GM18505 (cell line): Measurements from ENCODE around the gene ZFR2.

ENCODE experiments used
- ATAC-seq: cut with Tn5 transposase; IDR thresholded peaks from one replicate; pipeline ENCODE4 v1.9.1; 2021; ENCODE audit not compliant: unreplicated experiment
- POLR2A ChIP-seq: IDR thresholded peaks from 4 replicates; pipeline ENCODE4 v1.6.1; 2011; ENCODE audit warnings: borderline replicate concordance; ENCODE audit not compliant: insufficient read depth, insufficient read length; ENCODE audit errors: extremely low read depth

Gene ZFR2

DNA sequence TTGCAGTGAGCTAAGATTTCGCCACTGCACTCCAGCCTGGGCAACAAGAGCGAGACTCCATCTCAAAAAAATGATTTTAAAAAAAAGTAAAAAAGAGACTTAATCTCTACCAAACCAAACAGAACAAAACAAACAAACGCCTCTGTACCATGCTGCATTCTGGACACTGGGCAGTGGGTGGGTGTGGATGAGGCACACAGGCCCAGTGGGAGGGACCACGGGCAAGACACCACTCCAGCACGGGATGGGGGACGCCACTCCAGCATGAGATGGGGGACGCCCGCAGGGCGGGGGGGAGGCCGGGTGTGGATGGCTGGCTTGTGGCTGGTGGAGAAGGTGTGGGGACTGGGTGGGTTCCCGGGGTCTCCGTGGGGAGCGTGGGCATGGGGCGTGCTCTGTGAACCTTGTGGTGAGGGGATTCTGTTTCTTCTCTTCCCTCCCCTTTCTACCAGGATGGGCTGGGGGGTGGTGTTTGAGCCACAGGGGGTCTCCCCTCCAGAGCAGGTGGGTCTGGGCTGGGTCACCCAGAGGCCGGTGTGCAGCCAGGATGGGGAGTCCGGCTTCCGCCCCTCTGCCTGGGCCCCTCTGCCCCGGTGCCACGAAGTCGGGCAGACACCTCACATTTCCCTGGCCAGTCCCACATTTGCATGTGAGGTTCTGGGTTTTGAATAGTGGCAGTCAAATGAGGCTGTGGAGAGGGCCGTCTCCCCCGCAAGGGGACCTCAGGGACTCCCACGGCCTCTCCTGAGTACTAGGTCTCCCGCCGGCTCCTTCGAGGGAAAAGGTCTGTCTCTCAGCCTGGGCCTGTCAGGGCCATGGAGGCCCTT lies 58.7 kb downstream of the ZFR2 start:
- TF ChIP-seq POLR2A, result peak; percentile 30
- ATAC-seq, result no peak

DNA sequence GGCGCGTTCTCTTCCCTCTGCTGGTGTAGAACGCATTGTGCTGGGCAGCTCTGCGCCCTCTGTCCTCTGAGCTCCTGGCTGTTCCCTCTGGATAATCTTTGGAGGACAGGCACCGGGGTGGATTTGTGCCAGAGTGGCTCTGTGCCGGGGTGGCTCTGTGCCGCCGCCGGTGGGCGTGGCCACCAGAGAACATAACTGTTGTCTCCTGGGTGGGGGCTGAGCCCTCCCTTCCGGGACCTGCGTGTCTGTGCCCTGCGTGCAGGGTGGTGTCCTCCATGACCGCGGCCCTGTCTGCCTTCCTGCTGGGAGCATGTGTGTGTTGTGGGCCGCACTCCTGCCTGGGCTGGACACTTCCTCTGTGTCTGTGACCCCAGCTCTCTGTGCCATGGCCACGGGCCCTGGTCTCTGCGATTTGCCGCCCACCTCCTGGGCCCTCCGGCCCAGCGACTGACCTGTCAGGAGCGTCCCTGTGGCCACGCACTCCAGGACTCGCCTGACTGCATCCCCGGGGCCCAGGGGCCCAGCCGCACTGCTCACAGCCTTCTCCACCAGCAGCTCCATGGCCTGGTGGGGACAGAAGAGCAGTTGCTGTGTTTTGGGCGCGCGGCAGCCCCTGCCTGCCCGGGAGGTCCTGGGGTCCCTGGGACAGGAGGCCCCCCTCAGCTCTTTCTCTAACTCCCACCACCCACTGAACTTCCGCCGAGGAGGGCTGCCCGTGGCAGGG lies 60.3 kb downstream of the ZFR2 start:
- ATAC-seq, result no peak
- TF ChIP-seq POLR2A, result no peak

DNA sequence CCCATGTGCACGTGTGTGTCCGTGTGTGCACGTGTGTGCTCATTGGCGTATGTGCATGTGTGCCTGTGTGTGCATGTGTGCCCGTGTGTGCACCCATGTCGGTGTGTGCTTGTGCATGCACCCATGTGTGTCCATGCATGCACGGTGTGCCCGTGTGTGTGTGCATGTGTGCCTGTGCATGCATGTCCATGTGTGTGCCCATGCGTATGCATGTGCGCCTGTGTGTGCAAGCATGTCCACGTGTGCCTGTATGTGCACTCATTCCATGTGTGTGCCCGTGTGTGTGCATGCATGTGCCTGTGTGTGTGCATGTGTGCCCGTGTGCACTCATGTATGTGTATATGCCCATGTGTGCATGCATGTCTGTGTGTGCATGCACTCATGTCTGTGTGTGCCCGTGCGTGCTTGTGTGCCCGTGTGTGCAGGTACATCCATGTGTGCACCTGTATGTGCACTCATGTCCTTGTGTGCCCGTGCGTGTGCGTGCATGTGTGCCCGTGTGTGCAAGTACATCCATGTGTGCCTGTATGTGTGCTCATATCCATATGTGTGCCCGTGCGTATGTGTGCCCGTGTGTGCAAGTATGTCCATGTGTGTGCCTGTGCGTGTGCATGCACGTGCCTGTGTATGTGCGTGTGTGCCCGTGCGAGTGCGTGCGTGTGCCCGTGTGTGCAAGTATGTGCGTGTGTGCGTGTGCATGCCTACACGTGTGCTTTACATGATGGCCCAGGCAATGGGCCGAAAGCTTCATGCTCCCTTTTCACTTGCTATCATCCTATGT lies 61.1 kb downstream of the ZFR2 start:
- no peak for ATAC-seq
- TF ChIP-seq POLR2A, result no peak

DNA sequence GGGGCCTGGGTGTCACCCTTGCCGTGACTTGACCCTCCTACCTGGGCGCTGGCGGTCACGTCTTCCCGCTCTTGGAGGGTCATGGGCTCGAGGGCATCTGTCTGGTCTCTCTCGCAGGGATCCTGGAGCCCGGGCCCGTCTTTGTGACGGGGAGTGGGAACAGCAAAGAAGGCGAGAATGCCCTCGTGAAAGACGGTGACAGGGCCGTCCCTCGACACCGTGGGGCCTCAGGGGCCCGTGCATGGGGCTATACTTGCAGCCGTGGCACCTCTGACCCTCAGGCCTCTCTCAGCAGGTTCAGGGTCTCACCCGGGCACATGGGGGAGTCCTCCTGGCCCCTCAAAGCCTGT lies 61.7 kb downstream of the ZFR2 start:
- no peak for ATAC-seq
- TF ChIP-seq POLR2A, result no peak

DNA sequence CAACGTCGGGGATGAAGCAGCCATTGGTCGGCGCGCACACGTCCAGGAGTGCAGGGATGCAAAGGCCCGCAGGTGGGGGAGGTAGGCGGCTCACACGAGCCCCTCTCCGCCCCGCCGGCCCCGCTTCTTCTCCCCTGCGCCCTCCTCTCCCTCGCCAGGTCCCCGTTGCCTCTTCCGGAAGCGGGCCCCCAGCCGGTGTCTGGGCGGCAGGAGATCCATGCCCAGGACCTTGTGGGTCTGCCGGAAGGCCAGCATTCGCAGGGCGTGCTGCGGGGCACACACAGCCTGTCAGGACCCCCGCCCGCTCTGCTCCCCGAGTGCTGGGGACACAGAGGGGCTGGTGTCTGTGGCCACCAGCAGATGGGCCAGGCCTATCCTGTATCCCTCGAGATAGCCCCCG lies 63.0 kb downstream of the ZFR2 start:
- TF ChIP-seq POLR2A, result no peak
- no peak for ATAC-seq

DNA sequence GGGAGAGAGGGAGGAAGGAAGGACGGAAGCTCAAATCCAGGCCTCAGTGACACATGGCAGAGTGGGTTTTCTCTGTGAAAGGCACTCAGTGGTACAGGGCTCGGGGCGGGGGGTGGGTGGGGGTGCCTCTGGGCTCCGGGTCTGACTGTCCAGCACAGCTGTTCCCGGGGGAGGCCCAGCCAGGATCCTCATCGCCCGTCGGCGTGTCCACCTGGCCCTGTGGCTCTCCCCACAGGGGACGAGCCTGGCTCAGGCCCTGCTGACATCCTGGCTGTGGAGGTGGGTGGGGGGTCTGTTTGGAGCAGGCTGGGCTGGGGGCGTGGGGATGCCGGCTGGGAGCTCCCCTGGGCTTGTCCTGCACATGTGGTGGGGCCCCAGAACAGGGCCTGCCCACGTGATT lies 64.4 kb downstream of the ZFR2 start:
- TF ChIP-seq POLR2A, result no peak

DNA sequence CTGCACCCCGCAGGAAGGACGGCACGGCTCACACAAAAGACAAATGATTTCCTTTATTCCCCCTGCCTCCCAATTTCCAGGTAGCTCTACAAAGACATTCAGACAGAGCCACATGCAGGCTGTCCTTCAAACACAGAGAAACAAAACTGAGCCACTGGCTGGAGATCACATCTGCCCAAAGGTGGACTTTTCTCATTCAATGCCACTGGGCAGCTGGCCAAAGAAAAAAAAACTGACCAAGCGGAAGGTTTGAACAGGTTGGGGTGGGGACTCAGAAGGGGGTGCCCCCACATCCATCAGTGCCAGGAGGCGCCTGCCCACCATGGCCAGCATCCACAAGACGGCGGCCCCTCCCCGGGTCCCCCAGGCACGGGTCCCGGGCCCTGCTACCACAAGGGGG lies 64.9 kb downstream of the ZFR2 start:
- TF ChIP-seq POLR2A, result no peak

More for the DNA sequence above, 64.4 kb downstream of the ZFR2 start:
- ATAC-seq, result no peak

DNA sequence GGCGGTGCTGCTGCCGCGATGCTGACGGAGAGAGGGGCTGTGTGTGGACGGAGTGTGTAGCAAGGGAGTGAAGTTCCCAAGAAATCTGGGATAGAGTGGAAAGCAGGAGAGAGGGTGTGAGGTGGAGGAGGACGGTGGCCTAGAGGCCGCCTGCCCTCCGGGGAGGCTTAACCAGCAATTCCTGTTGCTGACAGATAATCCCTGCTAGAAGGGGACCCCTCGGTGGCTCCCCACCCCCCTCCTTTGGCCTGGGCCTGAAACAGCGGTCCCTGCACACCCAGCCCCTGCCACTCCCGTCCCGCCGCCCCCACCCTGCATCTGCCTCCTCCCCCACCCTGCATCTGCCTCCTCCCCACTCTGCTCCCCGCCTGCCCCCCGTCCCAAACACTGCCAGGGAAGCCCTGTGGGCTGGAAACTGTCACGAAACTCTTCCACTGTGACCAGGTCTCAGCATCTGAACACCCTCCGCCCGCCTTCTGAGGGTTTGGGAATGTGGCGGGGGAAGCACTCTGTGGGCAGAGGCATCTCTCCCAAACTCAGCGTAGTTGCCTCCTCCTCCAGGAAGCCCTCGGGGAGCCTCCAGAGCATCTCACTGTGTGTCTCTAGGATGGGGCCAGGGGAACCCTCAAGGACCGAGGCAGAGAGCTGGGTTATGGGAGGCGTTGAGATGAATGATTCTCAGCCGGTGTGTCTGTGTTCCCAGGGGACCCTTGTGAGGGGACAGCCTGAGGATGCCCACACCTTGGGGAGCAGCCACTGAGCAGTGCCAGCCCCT lies 65.5 kb downstream of the ZFR2 start:
- no peak for TF ChIP-seq POLR2A
- ATAC-seq, result no peak

More for the DNA sequence above, 64.9 kb downstream of the ZFR2 start:
- no peak for ATAC-seq

DNA sequence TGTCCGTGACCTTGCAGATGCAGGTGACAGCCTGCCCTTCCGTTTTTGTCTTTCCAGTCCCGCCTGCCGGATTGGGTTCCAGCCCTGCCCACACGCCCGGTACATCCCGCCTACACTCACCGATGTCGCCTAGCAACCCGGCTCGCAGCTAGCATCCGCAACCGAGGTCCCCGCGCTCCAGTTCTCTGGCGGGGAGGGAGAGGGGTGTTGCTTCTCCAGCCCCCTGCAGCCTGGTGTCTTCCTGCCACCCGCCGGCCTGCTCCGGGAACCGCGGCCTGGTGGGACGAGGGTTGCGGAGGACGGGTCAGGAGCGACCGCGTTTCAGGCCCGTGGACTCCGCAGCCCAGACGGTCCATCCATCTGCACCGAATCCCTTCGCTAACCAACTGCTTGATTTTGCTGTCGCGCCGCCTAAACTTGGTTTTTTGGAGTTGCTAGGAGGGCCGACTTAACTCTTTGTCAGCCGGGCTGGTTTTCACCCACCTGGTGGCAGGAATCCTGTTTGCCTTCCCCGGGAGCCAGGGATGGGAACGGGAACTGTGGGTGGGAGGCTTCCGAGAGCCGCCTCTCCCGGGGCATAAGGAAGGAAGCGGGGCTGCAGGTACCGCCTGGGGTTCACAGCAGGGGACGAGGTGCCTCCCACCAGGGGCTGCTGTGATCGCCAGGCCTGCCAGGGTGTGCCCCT lies 67.3 kb downstream of the ZFR2 start:
- no peak for ATAC-seq
- no peak for TF ChIP-seq POLR2A

DNA sequence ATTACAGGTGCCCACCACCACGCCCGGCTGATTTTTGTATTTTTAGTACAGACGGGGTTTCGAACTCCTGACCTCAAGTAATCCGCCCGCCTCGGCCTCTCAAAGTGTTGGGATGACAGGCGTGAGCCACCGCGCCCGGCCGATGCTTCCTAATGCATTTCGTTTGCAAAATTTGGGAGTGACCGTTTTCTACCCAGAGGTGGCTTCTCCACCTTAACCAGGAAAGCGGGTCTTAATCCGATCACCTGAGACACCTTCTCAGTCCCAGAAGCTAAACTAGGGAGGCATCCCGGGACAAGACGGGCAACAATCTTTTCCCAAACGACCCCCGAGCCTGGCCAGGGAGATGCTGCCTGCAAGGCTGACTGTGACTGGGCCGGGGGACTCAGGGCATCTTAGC lies 67.8 kb downstream of the ZFR2 start:
- TF ChIP-seq POLR2A, result no peak
- ATAC-seq, result no peak

DNA sequence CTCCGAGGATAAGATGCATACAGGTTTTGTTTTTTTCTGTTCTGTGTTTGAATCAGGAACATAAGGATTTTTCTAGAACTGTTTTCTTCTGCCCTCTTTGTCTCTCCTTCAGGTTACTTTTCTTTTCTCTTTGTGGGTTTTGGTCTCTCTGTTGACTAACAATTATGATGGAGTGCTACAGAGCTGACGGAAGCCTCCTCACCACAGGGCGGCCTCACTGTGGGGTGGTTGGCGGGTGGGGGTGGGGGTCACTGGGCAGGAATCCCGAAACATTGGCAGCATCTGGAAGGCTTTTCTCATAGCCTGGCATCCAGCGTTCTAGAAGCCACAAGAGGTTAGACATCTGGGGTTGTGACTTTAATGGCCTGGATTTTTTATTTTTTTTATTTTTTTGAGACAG lies 70.7 kb downstream of the ZFR2 start:
- no peak for TF ChIP-seq POLR2A
- no peak for ATAC-seq

DNA sequence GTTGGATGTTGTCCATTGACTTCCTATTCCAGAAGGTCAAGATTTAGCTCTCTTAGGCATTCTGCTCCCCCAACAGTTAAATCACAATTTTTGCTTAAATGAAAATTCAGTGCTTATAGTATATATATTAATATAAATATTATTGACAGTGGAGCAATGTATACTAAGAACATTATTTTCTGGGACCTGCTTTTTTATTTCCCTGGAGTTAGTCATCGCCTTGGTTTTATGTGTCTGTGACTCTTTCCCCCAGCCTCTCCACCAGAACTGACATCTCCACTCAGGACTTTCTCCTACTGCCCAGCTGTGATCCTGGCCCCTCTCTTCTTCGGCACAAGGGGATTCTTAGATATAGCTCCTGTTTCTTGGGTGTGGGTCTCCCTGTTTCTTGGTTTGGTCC lies 72.5 kb downstream of the ZFR2 start:
- no peak for TF ChIP-seq POLR2A
- ATAC-seq, result no peak

DNA sequence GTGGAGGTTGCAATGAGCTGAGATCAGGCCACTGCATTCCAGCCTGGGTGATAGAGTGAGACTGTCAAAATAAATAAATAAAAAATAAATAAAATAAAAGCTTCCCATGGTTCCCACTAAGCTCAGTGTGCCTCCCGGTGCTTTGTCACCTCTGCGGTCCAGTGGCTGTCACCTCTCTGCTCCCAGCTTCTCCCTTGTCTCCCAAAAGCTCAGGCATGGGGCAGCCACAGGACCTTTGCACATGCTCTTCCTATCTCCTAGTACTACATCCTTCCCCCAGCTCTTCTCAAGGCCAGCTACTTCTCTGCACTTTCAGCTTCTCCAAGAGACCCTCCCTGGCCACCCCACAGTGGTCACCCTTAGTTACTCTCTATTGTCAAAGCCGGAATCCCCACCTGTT lies 75.0 kb downstream of the ZFR2 start:
- TF ChIP-seq POLR2A, result no peak
- ATAC-seq, result no peak

DNA sequence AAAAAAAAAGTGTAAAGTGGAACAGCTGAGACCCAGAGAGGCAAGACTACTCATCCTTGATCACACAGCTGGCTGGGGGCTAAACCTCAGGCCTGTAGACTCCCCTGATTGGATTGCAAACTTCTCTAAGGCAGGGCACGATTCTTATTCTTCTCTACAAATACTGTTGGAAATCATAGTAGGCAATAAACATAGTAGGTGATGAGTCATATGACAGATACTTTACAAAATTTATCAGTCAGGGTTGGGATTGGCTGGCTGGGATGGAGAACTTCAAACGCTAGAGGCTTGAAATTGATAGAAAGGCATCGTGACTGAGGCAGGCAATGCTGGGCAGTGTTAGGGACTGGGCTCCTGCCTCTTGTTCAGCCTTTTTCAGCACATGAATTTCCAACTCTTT lies 76.7 kb downstream of the ZFR2 start:
- ATAC-seq, result no peak

More for the DNA sequence above, 76.7 kb downstream of the ZFR2 start:
- TF ChIP-seq POLR2A, result no peak
